ENCODE results near the gene MANSC1.
"Not testable (repeated sequence)": the region's sequence is repeated elsewhere in the genome, so short reads cannot be mapped to it uniquely, and the experiment has no call there.

MANSC1 gene

DNA sequence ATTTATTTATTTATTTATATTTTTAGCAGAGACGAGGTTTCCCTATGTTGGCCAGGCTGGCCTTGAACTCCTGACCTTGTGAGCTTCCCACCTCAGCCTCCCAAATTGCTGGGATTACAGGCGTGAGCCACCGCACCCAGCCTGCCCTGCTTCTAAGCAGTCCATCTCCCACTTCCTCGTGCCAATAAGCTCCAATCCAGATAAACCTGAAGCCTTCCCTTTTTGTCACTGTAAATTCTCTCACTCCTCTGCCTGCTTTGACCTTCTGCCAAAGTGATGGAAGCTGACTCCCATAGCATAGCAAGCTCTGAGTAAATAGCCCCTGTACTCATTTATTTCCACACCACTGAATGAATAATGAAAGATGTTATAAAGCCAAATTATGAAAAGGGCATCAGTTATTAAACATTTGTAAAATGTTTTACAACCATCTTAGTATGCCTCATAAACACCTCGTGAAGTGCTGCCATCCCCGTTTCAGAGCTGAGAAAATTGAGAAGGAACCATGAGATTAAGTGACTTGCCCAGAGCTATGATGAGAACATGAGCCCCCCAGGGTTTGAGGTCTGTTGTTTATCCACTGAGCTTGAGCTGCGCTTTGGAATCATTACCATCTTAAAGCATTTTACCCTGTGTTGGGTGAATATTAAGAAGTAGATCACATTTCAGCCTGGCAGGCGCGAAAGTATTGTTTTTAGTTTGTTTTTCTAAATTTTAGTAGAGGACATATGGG, 30.4 kb downstream of the MANSC1 start:
- DNase-seq = no peak

DNA sequence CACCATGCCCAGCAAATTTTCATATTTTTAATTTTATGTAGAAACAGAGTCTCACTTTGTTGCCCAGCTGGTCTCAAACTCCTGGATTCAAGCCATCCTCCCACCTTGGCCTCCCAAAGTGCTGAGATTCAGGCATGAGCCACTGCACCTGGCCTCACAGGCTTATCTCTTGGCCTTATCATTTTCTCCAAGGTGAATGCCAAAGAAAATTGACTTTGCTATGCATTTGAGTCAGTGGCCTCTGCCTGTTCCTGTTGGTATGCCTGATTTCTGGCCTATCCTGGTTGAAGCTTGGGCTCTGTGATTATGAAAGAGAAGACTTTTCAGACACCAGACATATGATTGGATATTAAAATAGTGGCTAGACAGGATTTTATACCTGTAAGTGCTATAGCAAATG, 34.2 kb downstream of the MANSC1 start:
- no peak for DNase-seq

DNA sequence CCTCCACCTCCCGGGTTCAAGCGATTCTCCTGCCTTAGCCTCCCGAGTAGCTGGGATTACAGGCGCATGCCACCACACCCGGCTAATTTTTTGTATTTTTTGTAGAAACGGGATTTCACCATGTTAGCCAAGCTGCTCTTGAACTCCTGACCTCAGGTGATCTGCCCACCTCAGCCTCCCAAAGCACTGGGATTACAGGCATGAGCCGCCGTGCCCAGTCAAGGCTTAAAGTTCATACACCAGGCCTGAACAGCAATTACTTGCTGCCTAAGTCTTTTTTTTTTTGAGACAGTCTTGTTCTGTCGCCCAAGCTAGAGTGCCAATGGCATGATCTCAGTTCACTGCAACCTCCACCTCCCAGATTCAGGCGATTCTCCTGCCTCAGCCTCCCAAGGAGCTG, 39.3 kb downstream of the MANSC1 start:
- DNase-seq = not testable (repeated sequence)

DNA sequence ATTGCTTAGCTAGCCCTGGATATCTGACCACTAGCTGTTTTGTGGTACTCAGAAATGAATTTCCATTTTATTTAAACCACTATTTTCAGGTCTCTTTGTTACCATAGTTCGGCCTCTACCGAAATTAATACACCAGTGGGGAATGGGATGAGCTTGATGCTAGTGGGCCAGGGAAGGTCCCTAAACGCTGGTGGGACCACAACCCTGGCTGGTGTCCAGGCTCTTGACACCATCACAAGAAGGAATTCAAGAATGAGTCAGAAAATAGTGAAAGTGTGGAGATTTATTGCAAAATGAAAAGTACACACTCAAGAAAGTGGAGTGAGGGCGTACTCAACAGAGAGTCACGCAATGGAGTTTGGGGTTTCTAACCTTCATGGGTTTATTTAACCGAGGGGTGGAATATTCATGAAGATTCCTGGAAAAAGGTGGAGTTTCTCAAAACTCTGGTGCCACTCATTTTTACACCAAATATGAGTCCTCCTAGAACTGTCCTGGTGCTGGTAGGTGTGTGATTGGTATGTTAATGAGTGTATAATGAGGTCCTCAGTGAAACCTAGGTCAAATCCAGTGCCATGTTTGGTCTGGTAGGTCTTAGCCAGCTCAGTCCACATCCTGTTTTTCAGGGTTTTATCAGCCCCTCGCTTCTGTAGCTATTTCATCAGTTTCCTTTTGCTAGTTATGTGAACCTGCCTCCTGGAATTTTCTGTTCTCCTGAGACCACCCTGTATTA, 44.3 kb downstream of the MANSC1 start:
- no peak for DNase-seq

DNA sequence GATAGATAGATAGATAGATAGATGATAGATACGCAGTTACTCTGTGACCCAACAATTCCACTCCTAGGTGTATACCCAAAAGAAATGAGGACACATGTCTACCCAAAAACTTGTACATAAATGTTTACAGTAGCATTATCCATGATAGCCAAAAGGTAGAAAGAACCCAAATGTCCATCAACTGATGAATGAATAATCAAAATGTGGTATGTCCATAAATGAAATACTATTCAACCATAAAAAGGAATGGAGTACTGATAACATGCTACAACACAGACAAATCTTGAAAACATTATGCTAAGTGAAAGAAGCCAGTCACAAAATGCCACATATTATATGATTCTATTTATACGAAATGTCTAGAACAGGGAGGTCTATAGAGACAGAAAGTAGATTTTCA, 47.1 kb downstream of the MANSC1 start:
- DNase-seq = no peak

DNA sequence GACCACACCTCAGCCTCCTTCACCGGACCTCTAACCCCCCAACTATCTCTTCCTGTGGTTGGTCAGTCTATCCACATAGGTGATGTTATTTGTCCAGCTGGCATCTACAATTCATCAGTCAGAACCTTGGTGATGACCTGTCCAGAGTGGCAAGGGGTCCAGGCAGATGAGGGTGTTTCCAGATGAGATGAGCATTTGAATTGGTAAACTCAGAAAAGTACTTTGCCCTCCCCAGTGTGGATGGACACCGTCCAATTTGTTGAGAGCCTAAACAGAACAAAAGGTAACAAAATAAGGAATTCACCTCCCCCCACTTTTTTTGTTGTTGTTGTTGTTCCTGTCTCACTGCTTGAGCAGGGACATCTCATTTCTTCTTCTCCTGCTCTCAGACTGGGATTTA, 48.9 kb downstream of the MANSC1 start:
- DNase-seq = no peak

DNA sequence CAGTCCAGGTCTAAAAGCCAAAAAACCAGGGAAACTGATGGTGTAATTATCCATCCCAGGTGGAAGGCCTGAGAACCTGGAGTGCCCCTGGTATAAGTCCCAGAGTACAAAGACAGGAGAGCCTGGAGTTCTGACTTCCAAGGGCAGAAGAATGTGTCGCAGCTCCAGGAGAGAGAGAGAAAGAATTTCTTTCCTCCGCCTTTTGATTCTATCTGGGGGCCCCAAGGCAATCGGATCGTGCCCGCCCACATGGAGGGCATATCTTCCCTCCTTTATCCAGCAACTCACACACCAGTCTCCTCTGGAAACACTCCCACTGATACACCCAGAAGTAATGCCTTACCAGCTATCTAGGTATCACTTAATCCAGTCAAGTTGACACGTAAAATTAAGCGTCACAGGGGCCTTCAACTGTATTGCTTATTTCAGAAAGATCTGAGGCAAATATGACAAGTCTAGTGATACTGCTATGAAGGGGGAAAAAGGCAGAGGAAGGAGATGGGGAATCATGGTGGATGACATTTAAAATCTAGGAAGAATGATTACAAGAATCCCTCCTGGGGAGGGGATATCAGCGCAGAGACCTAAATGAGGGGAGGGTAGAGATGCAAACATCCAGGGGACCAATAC, 52.7 kb downstream of the MANSC1 start:
- DNase-seq = no peak

DNA sequence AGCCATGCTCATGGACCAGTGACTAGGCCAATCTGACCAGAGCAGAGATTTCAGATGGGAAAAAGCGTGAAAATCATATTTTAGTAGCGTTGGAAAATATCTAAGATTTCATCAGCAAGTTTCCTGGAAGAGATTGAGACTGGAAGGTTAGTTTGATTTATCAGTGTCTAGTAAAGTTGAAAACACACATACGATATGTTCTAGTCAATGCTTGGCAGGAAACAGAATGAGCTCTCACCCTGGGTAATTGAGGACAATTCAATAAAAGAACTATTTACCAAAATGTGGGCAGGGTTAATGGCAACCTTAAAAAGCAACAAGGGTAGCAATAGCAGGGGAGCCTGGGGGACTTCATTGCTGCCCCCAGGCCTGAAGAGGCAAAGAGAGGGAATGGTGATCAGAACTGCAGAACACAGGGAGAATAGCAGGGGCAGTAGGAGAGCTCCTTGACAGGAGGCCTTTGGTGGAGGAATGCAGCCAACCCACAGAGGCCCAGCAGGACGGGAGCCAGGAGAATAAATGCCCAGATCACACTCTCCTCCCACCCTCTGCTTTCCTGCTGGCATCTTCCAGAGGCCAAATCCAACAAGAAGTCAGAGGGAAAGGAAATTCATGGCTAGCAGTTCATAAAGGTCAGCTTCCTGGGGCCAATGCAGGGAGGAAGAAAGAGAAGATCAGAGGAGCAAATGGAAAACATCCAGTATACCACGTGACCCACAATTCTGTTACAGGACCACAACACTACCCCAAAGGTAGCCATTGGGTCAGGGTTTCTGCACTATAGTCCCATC, 55.6 kb downstream of the MANSC1 start:
- DNase-seq = no peak

DNA sequence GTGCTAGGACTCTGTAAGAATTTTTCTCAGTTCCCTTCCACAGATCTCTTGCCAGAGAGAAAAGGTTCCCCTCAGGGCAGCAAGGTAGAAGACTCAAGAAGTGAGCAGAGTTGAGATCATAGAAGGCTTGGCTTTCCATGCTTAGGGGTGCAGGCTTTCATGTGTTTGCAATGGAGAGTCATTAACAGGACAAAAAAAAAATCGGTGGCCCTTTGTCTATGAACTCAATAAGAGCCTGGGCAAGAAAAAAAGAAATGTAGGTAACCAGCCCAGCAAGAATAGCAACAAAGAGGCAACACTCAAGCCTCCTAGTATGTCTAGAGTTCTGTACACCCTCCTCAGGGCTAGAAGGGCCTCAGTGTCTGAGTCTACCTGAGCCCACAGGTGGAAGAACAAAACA, 59.8 kb downstream of the MANSC1 start:
- no peak for DNase-seq

DNA sequence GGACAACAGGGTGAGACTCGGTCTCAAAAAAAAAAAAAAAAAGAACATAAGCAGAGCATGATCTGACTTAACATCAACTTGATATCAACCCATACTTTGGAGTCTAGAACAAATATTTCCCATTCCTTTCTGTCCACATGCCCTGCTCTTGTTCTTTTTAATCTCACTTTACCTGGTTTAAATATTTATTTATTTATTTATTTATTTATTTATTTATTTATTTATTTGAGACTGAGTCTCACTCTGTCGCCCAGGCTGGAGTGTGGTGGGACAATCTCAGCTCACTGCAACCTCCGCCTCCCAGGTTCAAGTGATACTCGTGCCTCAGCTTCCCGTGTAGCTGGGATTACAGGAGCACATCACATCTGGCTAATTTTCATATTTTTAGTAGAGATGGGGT, 63.6 kb downstream of the MANSC1 start:
- DNase-seq = no peak

DNA sequence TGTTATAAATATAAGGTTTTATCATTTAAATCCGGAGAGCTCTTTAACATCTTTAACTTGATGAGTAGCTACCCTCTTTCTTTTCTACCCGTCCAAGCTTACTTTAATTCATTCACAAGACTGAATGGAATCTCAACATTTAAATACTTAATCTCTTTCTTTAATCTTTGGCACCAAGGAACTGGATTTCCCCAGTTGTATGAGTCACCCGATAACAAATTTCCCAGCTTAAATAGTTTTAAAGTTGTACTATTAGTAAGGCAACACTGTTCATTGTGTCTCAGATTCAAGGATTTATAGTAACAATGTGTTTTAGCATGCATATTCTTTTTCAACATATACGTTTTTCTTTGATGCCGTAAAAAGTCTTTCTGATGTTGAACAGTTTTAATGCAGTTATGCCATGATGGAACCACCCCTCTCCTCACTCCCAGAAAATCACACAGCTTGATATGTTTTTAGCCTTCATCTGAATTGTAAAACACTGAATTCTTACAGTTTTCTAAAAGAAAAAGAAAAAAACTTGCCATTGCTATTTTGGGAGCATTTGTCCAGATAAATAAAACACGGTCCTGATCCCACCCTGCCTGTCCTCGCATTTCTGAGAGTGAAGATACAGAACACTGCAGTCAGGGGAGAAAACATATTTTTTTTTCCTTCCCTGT, 67.1 kb downstream of the MANSC1 start:
- DNase-seq = no peak

DNA sequence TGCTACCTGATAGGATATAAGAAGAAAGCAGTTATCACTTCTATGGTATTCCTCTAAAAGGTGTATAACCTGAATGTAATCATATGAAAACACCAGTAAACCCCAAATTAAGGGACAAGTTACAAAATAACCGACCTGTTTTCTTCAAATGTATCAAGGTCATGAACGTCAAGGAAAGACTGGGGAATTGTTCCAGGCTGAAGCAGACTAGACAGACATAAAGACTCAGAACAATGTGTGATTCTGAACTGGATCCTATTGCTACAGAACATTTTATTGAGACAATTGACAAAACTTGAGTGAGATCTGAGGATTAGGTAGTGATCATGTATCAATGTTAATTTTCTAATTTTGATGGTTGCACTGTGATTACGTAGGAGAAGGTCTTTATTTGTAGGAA, 67.8 kb downstream of the MANSC1 start:
- no peak for DNase-seq

DNA sequence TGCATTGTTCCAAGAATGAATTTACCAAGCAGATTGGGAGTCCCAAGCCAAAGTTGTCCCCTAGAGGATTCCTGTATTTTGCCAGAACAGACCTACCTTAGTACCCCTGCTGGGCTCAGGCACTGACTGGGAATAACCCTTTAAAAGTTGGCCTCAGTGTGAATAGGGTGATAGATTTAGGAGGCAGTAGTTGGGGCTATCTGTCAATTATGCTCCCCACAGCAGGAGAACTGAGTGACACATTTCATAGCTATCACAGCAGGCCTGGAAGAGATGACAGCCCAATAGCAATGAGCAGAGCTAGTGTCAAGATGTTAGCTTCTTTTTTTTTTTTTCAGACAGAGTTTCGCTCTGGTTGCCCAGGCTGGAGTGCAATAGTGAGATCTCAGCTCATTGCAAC, 68.9 kb downstream of the MANSC1 start:
- DNase-seq = no peak

DNA sequence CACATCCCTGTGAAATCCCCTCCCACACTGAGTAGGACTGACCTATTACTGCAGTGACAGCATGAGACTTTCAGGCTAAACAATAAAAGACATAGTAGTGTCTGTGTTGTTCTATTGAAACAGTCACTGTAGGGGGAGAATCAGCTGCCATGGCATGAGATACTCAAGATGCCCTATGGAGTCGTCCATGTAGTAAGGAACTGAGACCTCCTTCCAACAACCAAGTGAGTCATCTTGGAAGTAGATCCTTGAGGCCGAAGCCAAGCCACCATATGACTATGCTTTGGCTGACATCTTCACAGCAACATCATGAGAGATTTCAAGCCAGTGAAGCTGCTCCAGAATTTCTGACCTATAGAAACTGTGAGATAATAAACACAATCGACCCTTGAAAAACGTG, 71.1 kb downstream of the MANSC1 start:
- DNase-seq = no peak
